ENCODE measurements around the gene C22orf31. TPM values are rescaled to one million over a fixed set of nuclear protein-coding genes. Genes with fewer than 3 reads are reported as not detected.

The C22orf31 gene
- total RNA-seq, 1 experiment from 2014 or later: not detected

DNA sequence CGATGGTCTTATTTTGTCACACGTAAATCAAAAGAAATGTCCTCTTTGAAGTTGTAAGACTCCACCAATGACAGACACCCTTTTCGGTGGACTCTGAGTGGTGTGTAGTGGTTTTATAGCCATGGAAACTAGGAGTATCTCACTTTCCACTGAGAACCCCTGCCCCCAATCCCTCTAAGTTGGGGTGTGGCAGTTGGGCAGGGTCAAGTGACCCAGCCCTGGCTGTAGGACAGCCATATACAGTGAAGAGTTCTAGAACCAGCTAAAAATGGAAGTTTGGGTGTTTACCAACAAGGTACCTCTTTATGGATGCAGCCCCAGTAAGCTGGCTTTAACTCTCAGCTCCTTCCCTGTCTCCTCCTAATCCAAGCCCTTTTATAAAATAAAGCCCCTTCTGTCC is 5.2 kb downstream of the C22orf31 start:
- TF ChIP-seq EZH2 (IDR thresholded peaks at IDR 0.05; ENCODE audit: borderline replicate concordance, low read depth, low read length, poor library complexity, severe bottlenecking): no peak
- TF ChIP-seq CTCF (conservative IDR thresholded peaks at IDR 0.05; ENCODE audit: low read depth, low read length): no peak
- Histone ChIP-seq H3K4me1 (ENCODE audit: insufficient read depth, low read length, poor library complexity, severe bottlenecking) (peaks cover under 1% of the 10 kb centered on the region), H3K9me3 (ENCODE audit: low read depth, low read length, poor library complexity, severe bottlenecking) (no peaks in the 10 kb centered on the region), H3K27ac (ENCODE audit: low read depth, low read length, poor library complexity, severe bottlenecking) (no peak overlapping the region), H3K4me3 (ENCODE audit: low read depth, low read length, poor library complexity, severe bottlenecking) (no peak overlapping the region), H3K27me3 (replicated peaks; ENCODE audit: insufficient read depth, low read depth, low read length, poor library complexity) (no peaks in the 10 kb centered on the region), H3K36me3 (ENCODE audit: insufficient read depth, low read length, poor library complexity, severe bottlenecking) (no peaks in the 10 kb centered on the region)
- CTCF ChIA-PET: no interaction called here
- BruUV-seq (replicated peaks): no TSS peak
- POLR2A ChIA-PET (ENCODE audit: low non-redundant PET): no interaction called here
- intact Hi-C loops (cut with micrococcal nuclease; ENCODE audit: unreplicated experiment): no loop called here
- no peak for DNase-seq (ENCODE audit: low spot score)

- ChIA-PET CTCF (no interaction called here), POLR2A (ENCODE audit: low non-redundant PET) (no interaction called here)
- Histone ChIP-seq H3K9me3 (ENCODE audit: low read depth, low read length, poor library complexity, severe bottlenecking) (no peaks in the 10 kb centered on the region), H3K36me3 (ENCODE audit: insufficient read depth, low read length, poor library complexity, severe bottlenecking) (peaks cover under 1% of the 10 kb centered on the region), H3K4me3 (ENCODE audit: low read depth, low read length, poor library complexity, severe bottlenecking) (no peak overlapping the region), H3K27ac (ENCODE audit: low read depth, low read length, poor library complexity, severe bottlenecking) (no peak overlapping the region), H3K27me3 (replicated peaks; ENCODE audit: insufficient read depth, low read depth, low read length, poor library complexity) (no peaks in the 10 kb centered on the region), H3K4me1 (ENCODE audit: insufficient read depth, low read length, poor library complexity, severe bottlenecking) (no peaks in the 10 kb centered on the region)
- no peak for DNase-seq (ENCODE audit: low spot score)
- intact Hi-C loops (cut with micrococcal nuclease; ENCODE audit: unreplicated experiment): no loop called here
- no TSS peak for BruUV-seq (replicated peaks)
- no peak for TF ChIP-seq EZH2 (IDR thresholded peaks at IDR 0.05; ENCODE audit: borderline replicate concordance, low read depth, low read length, poor library complexity, severe bottlenecking)
- no peak for TF ChIP-seq CTCF (conservative IDR thresholded peaks at IDR 0.05; ENCODE audit: low read depth, low read length)
Observed at GRCh38 chr22:29055192-29055830, 6.3 kb downstream of the C22orf31 start.

DNA sequence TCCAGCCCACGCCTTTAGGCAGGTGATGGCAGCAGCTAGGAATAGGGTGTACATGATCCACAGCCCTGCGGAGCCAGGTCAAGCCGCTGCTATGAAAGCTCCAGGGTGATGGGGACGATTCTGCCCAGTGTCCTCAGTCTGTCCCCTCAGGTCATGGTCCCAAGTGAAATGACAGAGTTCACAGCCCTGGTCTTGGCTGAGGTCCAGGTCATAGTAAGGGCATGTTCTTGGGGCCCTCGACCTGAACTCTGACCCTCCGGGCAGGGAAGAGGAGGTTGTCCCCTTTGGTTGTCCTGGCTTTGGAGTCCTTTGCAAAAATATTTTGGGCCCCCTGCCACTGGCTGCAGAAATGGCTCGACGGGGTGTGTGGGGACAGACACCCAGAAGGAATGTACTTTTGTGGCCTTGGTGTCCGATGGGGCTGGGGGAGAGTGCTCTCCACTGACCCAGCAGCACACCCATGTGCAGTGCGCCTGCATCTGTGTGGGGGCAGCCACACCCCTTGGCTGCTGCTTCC is 7.3 kb downstream of the C22orf31 start:
- no peak overlapping the region for H3K27ac ChIP-seq (ENCODE audit: low read depth, low read length, poor library complexity, severe bottlenecking)
- intact Hi-C loops (cut with micrococcal nuclease; ENCODE audit: unreplicated experiment): no loop called here
- ChIA-PET CTCF (no interaction called here), POLR2A (ENCODE audit: low non-redundant PET) (no interaction called here)
- no peaks in the 10 kb centered on the region for H3K9me3 ChIP-seq (ENCODE audit: low read depth, low read length, poor library complexity, severe bottlenecking)
- TF ChIP-seq EZH2 (IDR thresholded peaks at IDR 0.05; ENCODE audit: borderline replicate concordance, low read depth, low read length, poor library complexity, severe bottlenecking): no peak
- TF ChIP-seq CTCF (conservative IDR thresholded peaks at IDR 0.05; ENCODE audit: low read depth, low read length): no peak
- no peaks in the 10 kb centered on the region for H3K4me1 ChIP-seq (ENCODE audit: insufficient read depth, low read length, poor library complexity, severe bottlenecking)
- H3K36me3 ChIP-seq (ENCODE audit: insufficient read depth, low read length, poor library complexity, severe bottlenecking): peaks cover 6% of the 10 kb centered on the region
- no peak for DNase-seq (ENCODE audit: low spot score)
- no peaks in the 10 kb centered on the region for H3K27me3 ChIP-seq (replicated peaks; ENCODE audit: insufficient read depth, low read depth, low read length, poor library complexity)
- H3K4me3 ChIP-seq (ENCODE audit: low read depth, low read length, poor library complexity, severe bottlenecking): no peak overlapping the region
- no TSS peak for BruUV-seq (replicated peaks)
